HG03439 (cell line): ENCODE measurements around the gene SLC26A9.

Experiments used
- ATAC-seq: cut with Tn5 transposase; IDR thresholded peaks from one replicate; pipeline ENCODE4 v1.9.1; 2021; ENCODE audit warnings: mild to moderate bottlenecking, moderate library complexity; ENCODE audit not compliant: unreplicated experiment

Gene SLC26A9

GRCh38 chr1:205974712-205975111, 31.5 kb upstream of the SLC26A9 start:
- ATAC-seq = no peak

- ATAC-seq = no peak
These were observed 30.3 kb upstream of the SLC26A9 start for GRCh38 chr1:205973377-205974232.

DNA sequence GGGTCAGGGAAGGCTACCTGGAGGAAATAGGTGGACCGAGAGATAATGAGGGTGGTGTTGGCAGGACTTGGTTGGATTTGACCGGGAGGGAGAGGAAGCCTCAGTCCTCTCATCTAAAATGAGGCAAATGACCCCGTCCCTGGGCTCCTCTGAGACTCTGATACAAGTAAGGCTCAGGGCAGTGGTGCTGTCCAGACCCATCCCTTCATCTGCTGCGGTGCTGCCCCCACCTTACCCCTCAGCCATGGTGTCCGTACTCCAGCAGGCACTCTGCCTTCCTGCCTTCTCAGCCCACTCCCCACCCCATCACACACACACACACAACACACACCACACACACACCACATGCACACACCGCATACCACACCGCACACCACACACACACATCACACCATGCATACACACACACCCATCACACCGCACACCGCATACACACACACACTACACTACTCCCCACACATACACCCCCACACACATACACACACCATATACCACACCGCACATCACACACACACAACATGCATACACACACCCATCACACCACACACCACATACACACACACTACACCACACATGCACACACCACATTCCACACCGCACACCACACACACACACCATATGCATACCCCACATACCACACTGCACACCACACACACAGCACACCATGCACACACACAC, 29.4 kb upstream of the SLC26A9 start:
- no peak for ATAC-seq

DNA sequence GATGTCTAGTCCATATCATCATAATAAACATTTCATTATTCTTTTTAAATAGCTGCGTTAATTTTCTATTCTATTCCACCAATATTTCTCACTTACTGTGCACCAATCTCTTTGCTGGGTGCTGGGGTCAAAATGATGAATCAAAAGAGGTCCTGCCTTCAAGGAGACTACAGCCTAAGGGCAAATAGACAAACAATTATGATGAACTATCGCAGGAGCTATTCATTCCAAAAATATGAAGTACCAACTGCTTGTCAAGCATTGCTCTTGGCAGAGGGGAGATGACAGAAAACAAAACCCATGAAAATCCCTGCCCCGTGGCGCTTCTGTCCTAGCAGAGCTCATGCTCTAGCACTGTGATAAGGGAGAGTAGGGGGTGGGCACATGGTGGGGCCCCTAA, 28.8 kb upstream of the SLC26A9 start:
- ATAC-seq = no peak

- no peak for ATAC-seq
These were observed 27.8 kb upstream of the SLC26A9 start for GRCh38 chr1:205971082-205971481.

DNA sequence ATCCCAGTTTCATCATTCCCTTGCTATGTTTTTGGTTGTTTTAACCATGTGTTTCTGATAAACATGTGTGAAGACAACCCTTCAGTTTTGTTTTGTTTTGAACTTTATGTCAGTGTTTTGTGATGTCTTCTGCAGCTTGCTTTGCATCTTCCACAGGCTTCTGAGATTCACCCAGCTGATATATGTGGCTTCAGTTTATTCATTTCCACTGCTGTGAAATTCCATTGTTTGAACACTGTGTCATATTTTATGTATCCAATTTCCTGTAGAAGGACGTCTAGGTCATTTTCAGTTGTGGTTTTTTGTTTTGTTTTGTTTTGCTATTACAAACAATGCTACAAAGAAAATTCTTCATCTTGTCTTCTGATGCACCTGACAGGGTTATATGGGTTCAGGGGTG, 27.2 kb upstream of the SLC26A9 start:
- ATAC-seq = no peak

GRCh38 chr1:205969229-205969628, 26.0 kb upstream of the SLC26A9 start:
- ATAC-seq = no peak

- no peak for ATAC-seq
These were observed 24.5 kb upstream of the SLC26A9 start for GRCh38 chr1:205967554-205968335.

DNA sequence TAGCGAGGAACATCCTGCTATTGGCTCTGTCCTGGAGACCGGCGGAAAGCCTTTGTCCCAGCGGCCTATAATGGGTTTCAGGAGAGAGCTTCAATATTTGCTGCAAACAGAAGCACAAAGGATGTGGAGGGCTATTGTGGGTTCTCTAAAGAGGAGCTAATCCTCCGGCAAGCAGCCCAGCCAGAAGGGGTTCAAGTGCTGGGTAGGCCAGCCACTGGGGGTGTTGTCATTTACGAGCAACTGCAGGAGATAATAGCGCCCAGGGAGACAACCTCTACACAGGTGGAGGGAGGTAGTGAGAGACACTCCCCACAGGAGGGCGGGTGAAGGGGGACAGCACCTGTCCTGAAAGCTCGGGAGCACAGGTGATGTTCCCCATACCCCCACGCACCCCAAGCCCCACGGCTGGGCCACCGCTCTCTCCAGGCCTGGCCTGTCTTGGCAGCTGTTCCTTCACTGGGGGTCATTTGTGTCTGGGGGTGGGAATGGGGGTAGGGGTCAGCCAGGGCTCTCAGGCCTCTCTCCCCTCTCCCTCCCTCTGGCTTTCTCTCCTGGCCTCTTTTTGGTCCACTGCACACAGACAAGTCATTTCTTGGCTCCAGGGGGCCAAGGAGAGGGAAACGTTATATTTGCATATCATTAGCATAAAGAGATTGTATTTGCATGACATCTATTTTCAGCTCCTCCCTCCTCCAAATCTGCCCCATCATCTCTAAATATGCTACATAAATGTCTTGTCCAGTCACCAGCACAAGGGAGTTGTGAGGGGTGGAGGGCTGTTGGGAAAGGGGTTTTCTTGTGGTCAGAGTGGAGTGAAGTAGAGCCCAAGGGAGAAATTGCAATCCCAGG, 22.0 kb upstream of the SLC26A9 start:
- no peak for ATAC-seq

- ATAC-seq = no peak
These were observed 20.3 kb upstream of the SLC26A9 start for GRCh38 chr1:205963352-205964155.

DNA sequence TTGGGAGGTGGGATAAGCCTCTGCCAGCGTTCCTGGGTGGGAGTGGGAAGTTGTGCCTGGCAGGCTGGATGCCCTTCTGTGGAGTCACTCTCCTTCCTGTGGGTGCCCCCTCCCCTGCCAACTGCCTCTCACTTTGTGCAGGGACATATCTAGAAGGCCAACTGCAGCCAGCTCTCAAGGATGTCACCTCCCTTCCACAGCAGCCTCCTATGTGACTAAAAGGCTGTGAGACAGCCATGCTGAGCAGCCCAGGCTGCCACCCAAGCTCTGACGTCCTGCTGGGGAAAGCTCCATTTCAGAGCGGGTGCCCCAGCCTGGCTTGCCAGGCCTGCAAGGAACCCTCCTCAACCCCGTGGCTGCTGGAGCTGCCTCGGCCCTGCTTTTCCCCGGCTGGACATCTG, 19.6 kb upstream of the SLC26A9 start:
- no peak for ATAC-seq

- no peak for ATAC-seq
These were observed 18.9 kb upstream of the SLC26A9 start for GRCh38 chr1:205961991-205962820.

GRCh38 chr1:205961405-205961804, 18.1 kb upstream of the SLC26A9 start:
- no peak for ATAC-seq

GRCh38 chr1:205959789-205960188, 16.5 kb upstream of the SLC26A9 start:
- no peak for ATAC-seq

- no peak for ATAC-seq
These were observed 12.2 kb upstream of the SLC26A9 start for GRCh38 chr1:205955499-205955898.

GRCh38 chr1:205954819-205955404, 11.7 kb upstream of the SLC26A9 start:
- ATAC-seq = no peak

DNA sequence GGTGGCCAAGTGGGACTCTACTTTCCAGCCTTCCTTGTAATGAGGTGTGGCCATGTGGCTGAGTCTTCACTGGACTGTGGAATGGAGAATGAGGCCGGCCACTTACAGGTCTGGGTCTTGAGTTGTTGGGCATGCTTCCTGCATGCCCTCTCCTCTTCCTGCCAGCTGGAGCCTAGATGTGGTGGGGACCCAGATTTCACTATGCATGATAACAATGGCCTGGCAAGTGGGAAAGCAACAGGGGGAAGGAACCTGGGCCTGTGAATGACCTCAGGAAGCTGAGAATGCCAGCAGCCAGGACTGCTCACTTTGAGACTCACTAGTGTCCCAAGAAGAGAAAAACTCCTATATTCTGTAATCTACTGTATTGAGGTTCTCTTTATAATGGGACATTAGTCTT, 8.5 kb upstream of the SLC26A9 start:
- ATAC-seq = no peak

DNA sequence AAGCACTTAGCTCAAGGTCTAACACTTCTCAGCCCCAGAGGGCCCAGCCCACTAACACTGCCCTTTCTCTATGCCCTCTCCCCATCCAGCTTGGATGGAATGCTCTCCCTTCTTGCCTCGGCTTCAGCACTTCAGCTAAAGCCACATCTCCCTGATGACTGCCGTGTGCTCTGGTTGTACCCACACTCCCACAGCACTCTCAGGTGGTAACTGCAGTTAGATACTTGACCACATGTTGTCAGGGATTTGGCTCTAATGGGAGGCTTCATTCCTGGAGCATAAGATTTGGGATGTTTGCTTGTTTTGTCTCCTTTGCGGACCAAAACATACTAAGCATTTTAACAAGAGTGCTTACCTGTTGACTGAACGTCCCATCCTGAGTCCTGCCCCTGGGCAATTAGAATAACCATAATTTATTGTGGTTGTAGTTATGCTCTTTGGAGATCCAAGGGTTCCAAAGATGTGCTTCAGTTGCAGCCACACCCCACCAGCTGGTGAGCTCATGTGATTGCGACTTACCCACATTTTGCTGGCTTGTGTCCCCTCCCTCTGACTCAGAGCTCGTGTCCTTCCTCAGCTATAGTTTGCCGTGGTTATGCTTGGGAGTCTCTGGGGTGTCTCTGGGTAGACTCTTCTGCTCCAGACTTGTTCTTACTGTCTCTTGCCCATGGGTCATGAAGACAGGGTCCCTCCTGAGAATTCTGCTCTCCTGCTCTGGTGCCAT, 7.7 kb upstream of the SLC26A9 start:
- no peak for ATAC-seq
